Osteocyte (in vitro differentiated cells): ENCODE results near the gene DISP3. TPM values are rescaled to one million over a fixed set of nuclear protein-coding genes. Genes with fewer than 3 reads are reported as not detected.

ENCODE experiments used
- DNase-seq: peaks from one replicate; pipeline ENCODE4 v3.0.0; 2021; ENCODE audit warnings: mixed read lengths; ENCODE audit not compliant: unreplicated experiment; ENCODE audit errors: extremely low spot score
- H3K27ac Mint-ChIP-seq: one replicate; pipeline ENCODE4 v1.8.0; 2021; ENCODE audit warnings: mild to moderate bottlenecking, mixed read lengths; ENCODE audit not compliant: unreplicated experiment
- H3K27me3 Mint-ChIP-seq: one replicate; pipeline ENCODE4 v1.8.0; 2021; ENCODE audit warnings: mixed read lengths; ENCODE audit not compliant: unreplicated experiment
- H3K36me3 Mint-ChIP-seq: one replicate; pipeline ENCODE4 v1.8.0; 2021; ENCODE audit warnings: mixed read lengths; ENCODE audit not compliant: unreplicated experiment
- H3K4me1 Mint-ChIP-seq: one replicate; pipeline ENCODE4 v1.8.0; 2021; ENCODE audit warnings: mixed read lengths; ENCODE audit not compliant: unreplicated experiment
- H3K4me3 Mint-ChIP-seq: one replicate; pipeline ENCODE4 v1.8.0; 2021; ENCODE audit warnings: mild to moderate bottlenecking, moderate library complexity, mixed read lengths; ENCODE audit not compliant: unreplicated experiment
- H3K9me3 Mint-ChIP-seq: one replicate; pipeline ENCODE4 v1.8.0; 2021; ENCODE audit warnings: mixed read lengths; ENCODE audit not compliant: unreplicated experiment
- CTCF ChIP-seq: fragments of 200-600 bp; sonication (generic); IDR thresholded peaks from 2 replicates; pipeline ENCODE4 v1.5.0; 2021; ENCODE audit warnings: antibody characterized with exemption, mild to moderate bottlenecking, moderate library complexity
- total RNA-seq: library from RNA; stranded (reverse); gene quantifications from 2 replicates; pipeline ENCODE4 v1.2.1, GENCODE V29; 2021

DISP3 gene
- total RNA-seq, 1 donor from 2014 or later, result 0.43 TPM

GRCh38 chr1:11492235-11492634 is 13.3 kb downstream of the DISP3 start:
- Mint-ChIP-seq H3K36me3 (no peaks in the 10 kb centered on the region), H3K4me3 (no peak overlapping the region), H3K27ac (no peak overlapping the region), H3K27me3 (no peaks in the 10 kb centered on the region), H3K4me1 (no peaks in the 10 kb centered on the region), H3K9me3 (no peaks in the 10 kb centered on the region)
- TF ChIP-seq CTCF, result no peak
- DNase-seq, result no peak

GRCh38 chr1:11493972-11494655 is 15.2 kb downstream of the DISP3 start:
- H3K9me3 Mint-ChIP-seq, result no peaks in the 10 kb centered on the region
- peaks cover 4% of the 10 kb centered on the region for H3K27me3 Mint-ChIP-seq
- H3K4me1 Mint-ChIP-seq, result no peaks in the 10 kb centered on the region
- no peaks in the 10 kb centered on the region for H3K36me3 Mint-ChIP-seq
- no peak for DNase-seq
- no peak overlapping the region for H3K4me3 Mint-ChIP-seq
- H3K27ac Mint-ChIP-seq, result no peak overlapping the region
- no peak for TF ChIP-seq CTCF

- no peaks in the 10 kb centered on the region for H3K36me3 Mint-ChIP-seq
- H3K4me3 Mint-ChIP-seq, result no peak overlapping the region
- no peaks in the 10 kb centered on the region for H3K9me3 Mint-ChIP-seq
- peaks cover 4% of the 10 kb centered on the region for H3K27me3 Mint-ChIP-seq
- TF ChIP-seq CTCF, result no peak
- no peaks in the 10 kb centered on the region for H3K4me1 Mint-ChIP-seq
- DNase-seq, result no peak
- H3K27ac Mint-ChIP-seq, result no peak overlapping the region
Measured at GRCh38 chr1:11494771-11495170, 15.8 kb downstream of the DISP3 start.

- Mint-ChIP-seq H3K27ac (no peak overlapping the region), H3K27me3 (peaks cover 4% of the 10 kb centered on the region), H3K36me3 (no peaks in the 10 kb centered on the region), H3K4me3 (no peak overlapping the region), H3K9me3 (no peaks in the 10 kb centered on the region), H3K4me1 (no peaks in the 10 kb centered on the region)
- DNase-seq, result no peak
- TF ChIP-seq CTCF, result no peak
Measured at GRCh38 chr1:11495579-11495978, 16.6 kb downstream of the DISP3 start.

GRCh38 chr1:11496551-11497080 is 17.7 kb downstream of the DISP3 start:
- Mint-ChIP-seq H3K27me3 (peaks cover 4% of the 10 kb centered on the region), H3K27ac (no peak overlapping the region), H3K4me3 (no peak overlapping the region), H3K36me3 (no peaks in the 10 kb centered on the region), H3K4me1 (no peaks in the 10 kb centered on the region), H3K9me3 (peaks cover under 1% of the 10 kb centered on the region)
- no peak for DNase-seq
- TF ChIP-seq CTCF, result no peak
